Mucosa of descending colon (tissue), 3 donors: ENCODE data around the gene PGAM1. TPM values are rescaled to one million over a fixed set of nuclear protein-coding genes. Genes with fewer than 3 reads are reported as not detected.

Experiments used
- ATAC-seq: fragments of 200-7000 bp; cut with Tn5 transposase; one replicate; pipeline ENCODE4 v1.9.1; 2020; ENCODE audit warnings: mild to moderate bottlenecking, moderate library complexity
- DNase-seq, 3 donors: peaks; one replicate each; pipeline ENCODE4 v3.0.0-alpha.2; 2020
- H3K36me3 ChIP-seq: fragments of 200-600 bp; one replicate; pipeline ENCODE4 v1.8.0; 2021; ENCODE audit warnings: low read depth, mild to moderate bottlenecking
- H3K4me1 ChIP-seq: fragments of 200-600 bp; one replicate; pipeline ENCODE4 v1.8.0; 2021; ENCODE audit warnings: low read depth, mild to moderate bottlenecking
- H3K4me3 ChIP-seq: fragments of 200-600 bp; one replicate; pipeline ENCODE4 v1.8.0; 2021; ENCODE audit warnings: mild to moderate bottlenecking
- H3K9me3 ChIP-seq: fragments of 200-600 bp; one replicate; pipeline ENCODE4 v1.8.0; 2021; ENCODE audit warnings: mild to moderate bottlenecking
- intact Hi-C, 2 donors: fragments of 100-400 bp; cut with DNase I in 1 of 2; cut with micrococcal nuclease in 1 of 2; formaldehyde crosslinking; loops; one replicate each; pipeline versions ENCODE4 v1.11.0 to v1.11.1; 2022; cut with DNase I, micrococcal nuclease
- total RNA-seq, 3 donors: library from RNA; stranded (reverse); fragmentation: NEBNext Ultra II Directional in 2 of 3; extraction: Animal tissue kit (Norgen Biotek cat#: 25700) in 2 of 3; gene quantifications; one replicate each; pipeline versions ENCODE4 v1.2.1 to v1.2.4, GENCODE V29; 2021 to 2023
- TF ChIP-seq, protein P1 (sequence below): fragments of 200-600 bp; IDR thresholded peaks from one replicate; pipeline ENCODE4 v1.8.0; 2022; ENCODE audit warnings: antibody characterized with exemption, mild to moderate bottlenecking
- donor health status: DM: no; HTN: no; CAD: no; lungs with moderate emphysema.
- donor health status: DM: no; HTN: no; CAD: no.
- donor health status: DM: no; HTN: yes; CAD: no.

The PGAM1 gene
- total RNA-seq, 3 donors from 2014 or later, result 173 to 244 (median 186) TPM

GRCh38 chr10:97427571-97428179 is 1.7 kb downstream of the PGAM1 start:
- peaks cover 25% of the 10 kb centered on the region for H3K4me1 ChIP-seq
- H3K36me3 ChIP-seq, result no peaks in the 10 kb centered on the region
- TF ChIP-seq, protein P1, sequence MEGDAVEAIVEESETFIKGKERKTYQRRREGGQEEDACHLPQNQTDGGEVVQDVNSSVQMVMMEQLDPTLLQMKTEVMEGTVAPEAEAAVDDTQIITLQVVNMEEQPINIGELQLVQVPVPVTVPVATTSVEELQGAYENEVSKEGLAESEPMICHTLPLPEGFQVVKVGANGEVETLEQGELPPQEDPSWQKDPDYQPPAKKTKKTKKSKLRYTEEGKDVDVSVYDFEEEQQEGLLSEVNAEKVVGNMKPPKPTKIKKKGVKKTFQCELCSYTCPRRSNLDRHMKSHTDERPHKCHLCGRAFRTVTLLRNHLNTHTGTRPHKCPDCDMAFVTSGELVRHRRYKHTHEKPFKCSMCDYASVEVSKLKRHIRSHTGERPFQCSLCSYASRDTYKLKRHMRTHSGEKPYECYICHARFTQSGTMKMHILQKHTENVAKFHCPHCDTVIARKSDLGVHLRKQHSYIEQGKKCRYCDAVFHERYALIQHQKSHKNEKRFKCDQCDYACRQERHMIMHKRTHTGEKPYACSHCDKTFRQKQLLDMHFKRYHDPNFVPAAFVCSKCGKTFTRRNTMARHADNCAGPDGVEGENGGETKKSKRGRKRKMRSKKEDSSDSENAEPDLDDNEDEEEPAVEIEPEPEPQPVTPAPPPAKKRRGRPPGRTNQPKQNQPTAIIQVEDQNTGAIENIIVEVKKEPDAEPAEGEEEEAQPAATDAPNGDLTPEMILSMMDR, result no peak
- DNase-seq, result peak; percentile 79 to 86 (median 81)
- peak; percentile 73 for ATAC-seq
- intact Hi-C loops, result no loop called here
- no peak overlapping the region for H3K4me3 ChIP-seq
- H3K9me3 ChIP-seq, result no peaks in the 10 kb centered on the region

DNA sequence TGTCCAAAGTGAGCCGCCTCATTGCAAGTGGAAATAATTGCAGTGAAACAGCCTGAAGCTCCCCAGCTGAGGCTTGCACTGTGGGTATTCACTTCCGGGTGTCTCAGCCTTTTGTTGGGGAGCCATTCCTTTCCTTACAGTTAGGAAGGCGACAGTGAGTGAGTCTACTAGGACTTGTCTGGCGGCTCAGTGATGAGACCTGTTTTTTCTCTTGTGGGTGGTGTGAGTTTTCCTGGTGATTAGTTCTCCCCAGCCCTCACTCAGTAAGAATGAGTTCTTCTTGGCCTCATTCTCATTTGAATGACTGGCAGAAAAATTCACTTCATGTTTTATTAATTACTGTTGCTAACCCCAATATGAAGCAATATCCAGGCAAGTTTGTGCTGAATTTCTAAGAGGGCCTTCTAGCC is 2.6 kb downstream of the PGAM1 start:
- TF ChIP-seq, protein P1, result no peak
- H3K9me3 ChIP-seq, result no peaks in the 10 kb centered on the region
- intact Hi-C loops, result no loop called here
- ATAC-seq (no peak), DNase-seq (no peak)
- H3K4me3 ChIP-seq, result no peak overlapping the region
- no peaks in the 10 kb centered on the region for H3K36me3 ChIP-seq
- peaks cover 25% of the 10 kb centered on the region for H3K4me1 ChIP-seq

DNA sequence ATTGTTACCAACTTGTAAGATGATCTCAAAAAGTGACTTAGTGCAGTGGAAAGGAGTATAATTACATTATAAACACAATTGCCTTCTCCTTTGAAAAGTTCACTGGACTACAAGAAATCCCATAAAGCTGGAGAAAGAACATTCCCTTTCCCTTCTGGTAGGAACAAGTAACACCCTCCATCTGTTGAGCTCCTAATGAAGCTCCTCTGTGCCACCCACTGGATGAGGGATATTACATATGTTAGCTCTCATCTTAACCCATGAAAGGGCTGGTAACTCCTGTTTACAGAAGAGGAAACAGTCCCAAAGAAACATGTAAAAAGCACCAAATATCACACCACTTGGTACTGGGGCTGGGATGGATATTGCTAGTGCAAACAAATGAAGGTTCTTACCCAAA is 8.1 kb downstream of the PGAM1 start:
- TF ChIP-seq, protein P1, result no peak
- peak; percentile 31 for ATAC-seq

GRCh38 chr10:97434557-97434956 is 8.6 kb downstream of the PGAM1 start:
- H3K4me3 ChIP-seq, result no peak overlapping the region
- H3K36me3 ChIP-seq, result peaks cover 14% of the 10 kb centered on the region
- intact Hi-C loops, result no loop called here
- no peak for DNase-seq
- TF ChIP-seq, protein P1, result no peak
- H3K4me1 ChIP-seq, result no peaks in the 10 kb centered on the region
- ATAC-seq, result no peak
- no peaks in the 10 kb centered on the region for H3K9me3 ChIP-seq

More for the DNA sequence above, 8.1 kb downstream of the PGAM1 start:
- DNase-seq, result no peak
- H3K36me3 ChIP-seq, result peaks cover 14% of the 10 kb centered on the region
- H3K9me3 ChIP-seq, result no peaks in the 10 kb centered on the region
- no peak overlapping the region for H3K4me3 ChIP-seq
- intact Hi-C loops, result no loop called here
- H3K4me1 ChIP-seq, result no peaks in the 10 kb centered on the region

DNA sequence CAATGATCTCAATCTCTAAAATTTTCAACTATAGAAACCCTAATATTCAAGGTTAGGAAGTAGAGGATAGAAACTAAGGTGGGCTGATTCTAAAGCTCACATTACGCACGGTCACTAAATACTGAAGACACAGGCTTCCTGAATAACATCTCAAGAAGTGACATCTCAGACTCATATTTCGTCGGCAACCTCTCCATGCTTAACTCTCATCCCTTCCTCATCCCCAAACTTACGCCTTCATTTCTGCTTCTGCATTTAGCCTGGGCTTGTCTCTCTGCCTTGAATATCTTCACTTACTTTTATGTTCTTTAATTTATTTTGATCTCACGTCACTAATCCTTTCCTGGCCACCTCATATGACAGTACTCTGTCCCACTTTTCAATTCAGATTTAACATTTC is 9.2 kb downstream of the PGAM1 start:
- intact Hi-C loops, result no loop called here
- no peak for DNase-seq
- Histone ChIP-seq H3K4me1 (no peaks in the 10 kb centered on the region), H3K36me3 (peaks cover 14% of the 10 kb centered on the region), H3K9me3 (no peaks in the 10 kb centered on the region), H3K4me3 (no peak overlapping the region)
- no peak for ATAC-seq
- TF ChIP-seq, protein P1, result no peak

- TF ChIP-seq, protein P1, result no peak
- Histone ChIP-seq H3K4me1 (peaks cover 15% of the 10 kb centered on the region), H3K36me3 (peaks cover 8% of the 10 kb centered on the region), H3K9me3 (no peaks in the 10 kb centered on the region), H3K4me3 (no peak overlapping the region)
- intact Hi-C loops, result no loop called here
- ATAC-seq (no peak), DNase-seq (no peak)
Measured at GRCh38 chr10:97442277-97442676, 16.3 kb downstream of the PGAM1 start.
